Subcutaneous abdominal adipose tissue (tissue), 5 donors: Measurements from ENCODE around the gene ANKRD44.

Source experiments
- H3K27ac ChIP-seq: one replicate; pipeline ENCODE4 v1.7.0; 2013; ENCODE audit warnings: low read depth, mild to moderate bottlenecking, inconsistent platforms, low read length, moderate library complexity
- H3K27me3 ChIP-seq, 5 donors: one replicate each; pipeline ENCODE4 v1.7.0; 2013; ENCODE audit warnings: low read length in 5 of 5, inconsistent platforms in 1 of 5; ENCODE audit not compliant: control insufficient read depth in 5 of 5, insufficient read depth in 4 of 5
- H3K36me3 ChIP-seq, 5 donors: one replicate each; pipeline ENCODE4 v1.7.0; 2013; ENCODE audit warnings: low read length in 5 of 5; ENCODE audit not compliant: control insufficient read depth in 5 of 5, insufficient read depth in 5 of 5
- H3K4me1 ChIP-seq, 5 donors: one replicate each; pipeline ENCODE4 v1.7.0; 2013; ENCODE audit warnings: low read length in 5 of 5, mild to moderate bottlenecking in 3 of 5, moderate library complexity in 1 of 5; ENCODE audit not compliant: control insufficient read depth in 5 of 5, insufficient read depth in 5 of 5
- H3K4me3 ChIP-seq, 5 donors: one replicate each; pipeline ENCODE4 v1.7.0; 2013; ENCODE audit warnings: low read length in 5 of 5, low read depth in 1 of 5
- H3K9ac ChIP-seq, 5 donors: one replicate each; pipeline ENCODE4 v1.7.0; 2013; ENCODE audit warnings: low read length in 5 of 5, mild to moderate bottlenecking in 4 of 5, moderate library complexity in 3 of 5
- H3K9me3 ChIP-seq, 5 donors: one replicate each; pipeline ENCODE4 v1.7.0; 2013; ENCODE audit warnings: low read length in 5 of 5; ENCODE audit not compliant: control insufficient read depth in 5 of 5
- donor health status: healthy.
- donor health status: healthy.
- donor health status: healthy.
- donor health status: healthy.
- donor health status: healthy.

The ANKRD44 gene

DNA sequence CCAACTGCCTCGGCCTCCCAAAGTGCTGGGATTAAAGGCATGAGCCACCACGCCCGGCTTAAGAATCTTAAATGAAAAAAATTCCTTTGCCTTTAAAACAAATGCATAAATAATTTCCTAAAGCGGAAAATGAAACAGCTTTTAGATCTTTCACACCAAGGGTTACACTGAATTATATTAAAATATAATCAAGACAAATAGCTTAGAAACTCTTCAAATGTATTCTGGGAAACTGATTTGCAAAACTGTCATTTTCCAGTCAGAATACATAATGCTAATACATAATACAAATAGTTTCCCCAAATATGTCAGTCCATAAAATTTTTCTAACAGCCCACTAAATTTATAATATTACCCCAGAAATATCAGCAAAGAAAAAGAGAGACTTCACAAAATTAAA, 315.8 kb downstream of the ANKRD44 start:
- no peaks in the 10 kb centered on the region for H3K27me3 ChIP-seq
- no peaks in the 10 kb centered on the region for H3K9me3 ChIP-seq
- H3K4me3 ChIP-seq, result no peak overlapping the region
- H3K27ac ChIP-seq, result no peak overlapping the region
- no peak overlapping the region for H3K9ac ChIP-seq
- peaks cover 5 to 46% (median 13%) of the 10 kb centered on the region in 5 donors for H3K36me3 ChIP-seq
- H3K4me1 ChIP-seq, result no peaks in the 10 kb centered on the region

DNA sequence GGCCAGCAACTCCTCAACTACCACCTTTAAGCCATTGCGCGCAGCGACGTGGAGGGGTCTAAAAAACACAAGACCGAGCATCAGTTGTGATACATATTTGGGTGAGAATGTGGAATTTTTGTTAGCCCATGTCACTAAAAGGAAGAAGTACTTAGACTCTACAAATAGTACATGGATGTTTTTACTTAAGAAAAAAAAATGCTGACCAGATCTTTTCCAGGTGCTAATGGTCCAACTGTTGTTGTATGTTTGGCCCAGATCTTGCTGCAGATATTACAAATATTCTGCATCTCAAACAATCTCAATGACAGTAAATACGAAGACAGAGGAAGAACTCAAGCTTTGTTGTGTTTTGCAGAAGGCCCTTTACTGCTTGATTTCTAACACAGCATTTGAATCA, 317.0 kb downstream of the ANKRD44 start:
- peaks cover 1 to 41% (median 10%) of the 10 kb centered on the region in 5 donors for H3K36me3 ChIP-seq
- no peaks in the 10 kb centered on the region for H3K9me3 ChIP-seq
- H3K27ac ChIP-seq, result no peak overlapping the region
- H3K4me3 ChIP-seq, result no peak overlapping the region
- no peak overlapping the region for H3K9ac ChIP-seq
- peaks cover 0 to 5% (median 0%) of the 10 kb centered on the region in 5 donors for H3K4me1 ChIP-seq
- no peaks in the 10 kb centered on the region for H3K27me3 ChIP-seq

DNA sequence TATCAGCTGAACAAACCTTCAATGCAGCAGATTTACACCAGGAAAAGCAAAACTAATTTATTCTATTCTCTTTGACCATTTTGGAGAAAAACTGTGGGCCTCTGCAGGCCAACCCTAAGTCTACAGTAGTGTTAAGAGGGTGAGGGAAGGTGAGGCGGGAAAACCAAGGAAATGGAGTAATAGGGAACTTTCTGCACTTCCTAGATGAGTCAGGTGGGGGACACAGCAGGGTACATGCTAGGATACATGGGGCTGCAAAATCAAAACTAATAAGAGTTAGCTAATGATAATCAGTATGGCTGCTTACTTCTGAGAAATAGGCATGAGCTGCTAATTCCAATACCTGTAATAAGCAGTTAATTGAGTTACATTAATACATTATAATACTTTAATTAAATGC, 318.1 kb downstream of the ANKRD44 start:
- Histone ChIP-seq H3K9ac (no peak overlapping the region), H3K36me3 (peaks cover 0 to 33% (median 6%) of the 10 kb centered on the region in 5 donors), H3K4me3 (no peak overlapping the region)

DNA sequence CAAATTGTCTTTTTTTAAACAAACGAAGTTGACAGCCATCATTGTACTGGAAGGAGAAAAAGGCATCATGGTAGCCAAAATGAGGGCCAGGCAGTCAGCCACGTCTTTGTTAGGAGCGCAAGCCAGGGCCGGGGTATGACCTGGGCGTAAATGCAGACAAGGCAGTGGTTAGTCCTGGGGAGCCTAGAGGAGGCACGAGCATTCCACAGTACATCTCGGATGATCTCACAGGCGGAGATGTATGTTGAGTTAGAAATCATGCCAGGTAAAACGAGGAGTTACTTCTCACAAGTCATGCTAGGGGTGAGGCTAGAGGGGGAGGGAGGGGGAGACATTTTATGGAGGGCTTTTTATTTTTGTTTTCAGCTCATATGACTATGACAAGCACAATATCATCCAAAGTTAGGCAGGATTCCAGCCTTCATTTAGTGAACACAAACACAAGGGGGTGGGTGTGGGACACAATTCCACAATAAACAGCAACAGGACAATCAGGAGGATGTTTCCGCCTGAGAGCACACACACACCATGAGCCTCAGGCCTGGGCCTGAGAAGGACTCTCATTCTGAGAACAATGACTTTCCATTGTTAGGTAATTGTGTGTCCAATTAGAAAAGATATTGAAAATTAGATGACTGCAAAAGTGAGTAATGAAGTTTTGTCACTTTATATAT, 319.7 kb downstream of the ANKRD44 start:
- Histone ChIP-seq H3K9ac (no peak overlapping the region), H3K4me1 (peaks cover 2 to 15% (median 13%) of the 10 kb centered on the region in 5 donors), H3K4me3 (no peak overlapping the region), H3K36me3 (peaks cover 0 to 28% (median 6%) of the 10 kb centered on the region in 5 donors), H3K27me3 (no peaks in the 10 kb centered on the region), H3K27ac (no peak overlapping the region), H3K9me3 (no peaks in the 10 kb centered on the region)

More for the DNA sequence above, 318.1 kb downstream of the ANKRD44 start:
- Histone ChIP-seq H3K4me1 (peaks cover 2 to 13% (median 9%) of the 10 kb centered on the region in 5 donors), H3K27me3 (no peaks in the 10 kb centered on the region), H3K9me3 (no peaks in the 10 kb centered on the region), H3K27ac (no peak overlapping the region)

DNA sequence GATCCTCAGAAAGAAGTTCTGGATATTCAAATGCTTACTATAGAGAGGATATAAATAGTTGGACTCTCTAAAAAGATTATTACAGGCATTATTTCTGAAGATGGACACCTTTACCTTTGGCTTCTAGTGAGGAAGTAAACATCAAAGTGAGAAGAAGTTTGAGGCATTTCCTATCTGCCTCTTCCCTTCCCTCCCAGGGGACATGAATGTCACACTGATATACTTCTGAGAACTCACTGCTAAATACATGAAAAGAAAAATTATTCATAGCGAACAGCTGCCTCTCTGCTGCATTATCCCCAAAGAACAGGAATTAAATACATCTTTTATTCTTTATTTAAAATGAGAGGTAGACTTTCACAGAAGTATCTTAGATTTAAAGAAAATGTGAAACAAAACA, 320.5 kb downstream of the ANKRD44 start:
- Histone ChIP-seq H3K9ac (no peak overlapping the region), H3K27me3 (no peaks in the 10 kb centered on the region), H3K36me3 (peaks cover 0 to 24% (median 6%) of the 10 kb centered on the region in 5 donors), H3K4me1 (peaks cover 2 to 15% (median 14%) of the 10 kb centered on the region in 5 donors), H3K27ac (no peak overlapping the region), H3K4me3 (no peak overlapping the region), H3K9me3 (no peaks in the 10 kb centered on the region)

DNA sequence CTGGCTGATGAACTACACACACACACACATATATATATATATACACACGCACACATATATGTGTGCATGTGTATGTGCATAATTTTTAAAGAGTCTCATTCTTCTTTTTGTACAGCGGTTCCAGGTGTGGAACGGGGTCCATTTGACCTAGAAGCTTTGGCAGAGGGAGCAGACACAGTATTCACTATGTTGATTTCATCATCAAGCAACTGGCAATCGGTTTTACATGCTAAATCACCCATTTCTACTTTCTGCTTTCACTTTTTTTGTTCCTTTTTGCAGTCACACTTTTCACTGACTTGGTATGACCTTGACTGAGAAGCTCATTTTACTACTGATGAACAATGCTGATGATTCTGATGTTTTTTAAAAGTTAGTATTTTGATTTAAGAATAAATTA, 321.1 kb downstream of the ANKRD44 start:
- Histone ChIP-seq H3K9me3 (no peaks in the 10 kb centered on the region), H3K27me3 (no peaks in the 10 kb centered on the region), H3K4me3 (no peak overlapping the region), H3K4me1 (peaks cover 5 to 21% (median 15%) of the 10 kb centered on the region in 5 donors), H3K36me3 (peaks cover 0 to 24% (median 6%) of the 10 kb centered on the region in 5 donors), H3K9ac (no peak overlapping the region), H3K27ac (no peak overlapping the region)

DNA sequence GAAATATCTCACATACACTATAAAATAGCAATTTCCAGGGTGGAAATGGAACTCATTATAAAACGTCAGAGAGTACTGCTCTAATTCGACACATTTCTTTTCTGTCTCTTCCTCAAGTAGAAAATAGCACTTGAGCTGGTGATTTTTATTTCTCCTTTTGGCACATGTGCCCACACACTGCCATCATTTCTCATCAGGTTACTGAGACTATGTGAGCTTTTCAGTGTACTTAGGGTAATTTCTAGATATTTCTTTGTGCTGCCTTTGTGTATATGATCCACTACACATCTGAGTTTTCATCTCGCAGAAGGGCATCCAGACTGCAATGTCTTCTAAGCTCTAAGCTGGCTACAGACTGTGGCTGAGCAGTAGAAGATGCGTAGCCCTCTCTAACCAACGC, 321.9 kb downstream of the ANKRD44 start:
- H3K27me3 ChIP-seq, result no peaks in the 10 kb centered on the region

DNA sequence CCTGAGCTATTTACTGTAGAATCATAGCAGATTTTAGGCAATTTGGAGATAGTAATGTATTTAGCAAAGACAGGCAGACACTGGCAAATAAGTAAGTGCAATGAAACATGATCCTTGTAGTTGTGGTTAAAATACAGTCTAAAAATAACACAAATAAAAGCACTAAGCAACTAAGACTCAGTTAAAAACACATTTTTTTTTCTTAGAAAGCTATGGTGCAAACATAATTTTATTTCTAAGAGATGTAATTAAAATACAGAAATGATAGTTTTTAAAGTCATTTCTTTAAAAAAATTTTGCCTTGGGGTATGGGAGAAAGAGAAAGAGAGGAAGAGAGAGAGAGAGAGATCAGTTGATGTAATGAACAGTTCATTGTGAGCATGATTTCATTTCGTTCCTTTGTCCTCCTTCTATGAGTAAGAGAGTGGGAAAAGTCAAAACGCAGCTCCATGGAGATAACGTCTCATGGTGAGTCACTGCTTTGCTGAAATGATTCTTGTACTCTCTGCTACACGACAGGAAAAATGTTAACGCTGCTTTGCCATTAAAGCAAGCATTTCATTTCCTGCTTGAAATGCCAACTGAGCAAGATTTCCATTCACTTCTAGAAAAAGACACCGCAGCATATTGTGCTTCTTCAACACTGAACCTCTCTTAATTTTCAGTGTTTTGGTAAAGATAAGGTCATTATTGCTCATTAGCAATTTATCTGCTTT, 322.8 kb downstream of the ANKRD44 start:
- H3K27me3 ChIP-seq, result no peaks in the 10 kb centered on the region
- peaks cover 7 to 34% (median 29%) of the 10 kb centered on the region in 5 donors for H3K4me1 ChIP-seq
- H3K4me3 ChIP-seq, result no peak overlapping the region
- no peaks in the 10 kb centered on the region for H3K9me3 ChIP-seq
- peaks cover 0 to 8% (median 3%) of the 10 kb centered on the region in 5 donors for H3K36me3 ChIP-seq
- H3K9ac ChIP-seq, result no peak overlapping the region
- H3K27ac ChIP-seq, result peak overlapping the region; percentile 68

More for the DNA sequence above, 321.9 kb downstream of the ANKRD44 start:
- Histone ChIP-seq H3K4me3 (no peak overlapping the region), H3K27ac (peak overlapping the region; percentile 68), H3K4me1 (peaks cover 7 to 29% (median 24%) of the 10 kb centered on the region in 5 donors), H3K9ac (no peak overlapping the region), H3K9me3 (no peaks in the 10 kb centered on the region), H3K36me3 (peaks cover 0 to 16% (median 6%) of the 10 kb centered on the region in 5 donors)

DNA sequence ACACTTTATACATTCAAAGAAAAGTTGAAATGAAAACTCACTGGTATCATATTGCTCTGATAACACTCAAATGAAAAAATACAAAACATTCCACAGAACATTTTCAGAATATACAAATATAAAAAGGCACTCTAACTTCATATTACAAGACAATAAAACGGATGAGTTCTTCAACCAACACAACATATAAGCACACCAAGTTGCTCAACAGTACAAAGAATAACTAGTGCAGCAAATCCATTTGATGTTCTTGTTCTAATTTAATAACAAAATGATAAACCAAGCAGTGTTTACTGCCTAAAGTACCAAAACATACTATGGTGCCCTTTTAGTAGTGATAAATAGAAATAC, 323.3 kb downstream of the ANKRD44 start:
- Histone ChIP-seq H3K9ac (no peak overlapping the region), H3K4me3 (no peak overlapping the region)

DNA sequence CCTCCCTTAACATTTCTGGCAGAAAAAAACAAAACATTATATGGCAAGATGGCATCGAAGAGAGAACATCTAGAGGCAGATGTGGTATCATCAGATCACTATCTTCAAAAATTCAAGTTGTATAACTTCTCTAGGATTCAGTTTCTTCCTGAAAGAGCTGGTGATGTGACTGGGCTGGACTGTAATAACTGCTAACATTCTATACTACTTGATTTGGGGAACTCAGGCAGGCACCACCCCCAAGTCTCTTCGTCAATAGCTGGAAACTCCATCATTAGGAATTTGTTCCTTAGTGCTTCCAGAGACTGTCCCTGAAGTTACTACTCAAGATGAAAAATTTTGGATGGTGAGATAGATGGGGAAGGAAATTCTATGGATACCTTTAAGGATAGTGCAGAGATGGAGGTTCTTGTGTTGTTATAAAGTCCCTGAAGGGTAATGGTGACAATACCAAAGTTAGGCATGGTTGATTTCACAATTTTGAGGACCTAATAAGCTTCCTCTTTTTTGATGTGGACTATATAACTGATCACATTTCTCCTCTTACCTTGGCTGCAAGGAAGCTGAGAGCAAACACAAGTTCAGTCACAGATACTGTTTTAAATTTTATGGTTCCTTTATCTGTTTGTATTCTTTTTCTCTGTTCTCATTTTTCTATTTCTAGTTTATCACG, 324.9 kb downstream of the ANKRD44 start:
- Histone ChIP-seq H3K9ac (no peak overlapping the region), H3K27ac (peak overlapping the region; percentile 80), H3K4me3 (no peak overlapping the region), H3K27me3 (no peaks in the 10 kb centered on the region), H3K4me1 (peaks cover 7 to 34% (median 29%) of the 10 kb centered on the region in 5 donors), H3K36me3 (peaks cover 0 to 1% (median under 1%) of the 10 kb centered on the region in 5 donors), H3K9me3 (no peaks in the 10 kb centered on the region)

More for the DNA sequence above, 323.3 kb downstream of the ANKRD44 start:
- Histone ChIP-seq H3K36me3 (peaks cover 0 to 8% (median 3%) of the 10 kb centered on the region in 5 donors), H3K27ac (peak overlapping the region; percentile 61), H3K9me3 (no peaks in the 10 kb centered on the region), H3K4me1 (peaks cover 7 to 34% (median 29%) of the 10 kb centered on the region in 5 donors), H3K27me3 (no peaks in the 10 kb centered on the region)
